Measurements from ENCODE around the gene TMEM145.
"Not testable (repeated sequence)": the region's sequence is repeated elsewhere in the genome, so short reads cannot be mapped to it uniquely, and the experiment has no call there.

DNA sequence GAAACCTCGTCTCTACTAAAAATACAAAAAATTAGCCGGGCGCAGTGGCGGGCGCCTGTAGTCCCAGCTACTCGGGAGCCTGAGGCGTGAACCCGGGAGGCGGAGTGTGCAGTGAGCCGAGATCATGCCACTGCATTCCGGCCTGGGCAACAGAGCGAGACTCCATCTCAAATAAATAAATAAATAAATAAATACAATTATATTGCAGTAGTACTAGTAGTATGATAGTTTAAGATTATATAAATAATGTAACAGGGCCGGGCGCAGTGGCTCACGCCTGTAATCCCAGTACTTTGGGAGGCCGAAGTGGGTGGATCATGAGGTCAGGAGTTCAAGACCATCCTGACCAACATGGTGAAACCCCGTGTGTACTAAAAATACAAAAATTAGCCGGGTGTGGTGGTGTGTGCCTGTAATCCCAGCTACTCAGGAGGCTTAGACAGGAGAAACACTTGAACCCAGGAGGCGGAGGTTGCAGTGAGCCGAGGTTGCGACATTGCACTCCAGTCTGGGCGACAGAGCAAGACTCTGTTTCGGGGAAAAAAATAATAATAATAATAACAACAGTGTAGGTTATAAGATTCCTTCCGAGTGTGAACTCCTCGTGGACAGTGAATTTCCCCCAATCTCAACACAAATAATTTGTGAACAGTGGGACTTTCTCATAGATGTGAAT, 46.0 kb upstream of the TMEM145 start:
- TF ChIP-seq, protein P1, sequence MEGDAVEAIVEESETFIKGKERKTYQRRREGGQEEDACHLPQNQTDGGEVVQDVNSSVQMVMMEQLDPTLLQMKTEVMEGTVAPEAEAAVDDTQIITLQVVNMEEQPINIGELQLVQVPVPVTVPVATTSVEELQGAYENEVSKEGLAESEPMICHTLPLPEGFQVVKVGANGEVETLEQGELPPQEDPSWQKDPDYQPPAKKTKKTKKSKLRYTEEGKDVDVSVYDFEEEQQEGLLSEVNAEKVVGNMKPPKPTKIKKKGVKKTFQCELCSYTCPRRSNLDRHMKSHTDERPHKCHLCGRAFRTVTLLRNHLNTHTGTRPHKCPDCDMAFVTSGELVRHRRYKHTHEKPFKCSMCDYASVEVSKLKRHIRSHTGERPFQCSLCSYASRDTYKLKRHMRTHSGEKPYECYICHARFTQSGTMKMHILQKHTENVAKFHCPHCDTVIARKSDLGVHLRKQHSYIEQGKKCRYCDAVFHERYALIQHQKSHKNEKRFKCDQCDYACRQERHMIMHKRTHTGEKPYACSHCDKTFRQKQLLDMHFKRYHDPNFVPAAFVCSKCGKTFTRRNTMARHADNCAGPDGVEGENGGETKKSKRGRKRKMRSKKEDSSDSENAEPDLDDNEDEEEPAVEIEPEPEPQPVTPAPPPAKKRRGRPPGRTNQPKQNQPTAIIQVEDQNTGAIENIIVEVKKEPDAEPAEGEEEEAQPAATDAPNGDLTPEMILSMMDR (conservative IDR thresholded peaks at IDR 0.05 in 1 of 2, IDR thresholded peaks at IDR 0.05 in 1 of 2; ENCODE audit: low read depth in 1 of 2, low read length in 2 of 2) = not testable (repeated sequence)
- not testable (repeated sequence) for TF ChIP-seq EZH2 (IDR thresholded peaks at IDR 0.05; ENCODE audit: low read length, missing control alignments)

All from fibroblast of lung (primary cell).